ENCODE measurements around the gene ZC3H10. TPM values are rescaled to one million over a fixed set of nuclear protein-coding genes. Genes with fewer than 3 reads are reported as not detected.

Gene ZC3H10
- total RNA-seq, 1 experiment from 2014 or later, result 8.7 TPM

- peak overlapping the region; percentile 78 to 96 for H3K4me3 ChIP-seq (replicated peaks in 1 of 2; ENCODE audit: low read depth in 1 of 2, low read length in 2 of 2)
- no peak overlapping the region for H2AFZ ChIP-seq (ENCODE audit: low read depth, low read length, poor library complexity, severe bottlenecking)
- no TSS peak for BruUV-seq (replicated peaks)
- H4K20me1 ChIP-seq (ENCODE audit: insufficient read depth), result no peaks in the 10 kb centered on the region
- H3K9me2 ChIP-seq (ENCODE audit: insufficient read depth), result no peaks in the 10 kb centered on the region
- peaks cover 41 to 50% of the 10 kb centered on the region in 2 experiments; a peak in 3 of 4 replicates for H3K36me3 ChIP-seq (ENCODE audit: control insufficient read depth in 1 of 2, insufficient read depth in 2 of 2, low read length in 2 of 2)
- H3K27ac ChIP-seq (ENCODE audit: low read depth, low read length), result peak overlapping the region; percentile 85
- H3K9ac ChIP-seq (ENCODE audit: low read length), result peak overlapping the region; percentile 99
- intact Hi-C loops (cut with micrococcal nuclease), result loop anchor here (2.0 kb wide), 1 partner anchor 41 kb away; the partner anchor contains the start of gene ZC3H10
- ChIA-PET RAD21 (ENCODE audit: low non-redundant PET in 1 of 2, low total read pairs in 2 of 2, uncharacterized antibody in 2 of 2, unreplicated experiment in 2 of 2) (no interaction called here), POLR2A (interaction anchor here (1.3 to 1.8 kb wide), 2 partner anchors 32 to 42 kb away, joined by 5 to 7 read pairs; partner anchors contain the start of genes ESYT1 and ZC3H10), CTCF (interaction anchor here (0.9 to 1.4 kb wide), 3 partner anchors 30 to 42 kb away, joined by 3 to 5 read pairs (median 4); partner anchors contain the start of genes SMARCC2 and ZC3H10)
- H3K79me2 ChIP-seq (ENCODE audit: insufficient read depth, low read length), result peaks cover 43% of the 10 kb centered on the region
- no peak for DNase-seq (ENCODE audit: low read depth, low spot score)
- no peaks in the 10 kb centered on the region for H3K9me3 ChIP-seq (ENCODE audit: control insufficient read depth in 1 of 2, insufficient read depth in 1 of 2, low read depth in 1 of 2, low read length in 2 of 2)
- no peaks in the 10 kb centered on the region for H3K27me3 ChIP-seq (ENCODE audit: insufficient read depth, low read length)
- TF ChIP-seq, protein P1, sequence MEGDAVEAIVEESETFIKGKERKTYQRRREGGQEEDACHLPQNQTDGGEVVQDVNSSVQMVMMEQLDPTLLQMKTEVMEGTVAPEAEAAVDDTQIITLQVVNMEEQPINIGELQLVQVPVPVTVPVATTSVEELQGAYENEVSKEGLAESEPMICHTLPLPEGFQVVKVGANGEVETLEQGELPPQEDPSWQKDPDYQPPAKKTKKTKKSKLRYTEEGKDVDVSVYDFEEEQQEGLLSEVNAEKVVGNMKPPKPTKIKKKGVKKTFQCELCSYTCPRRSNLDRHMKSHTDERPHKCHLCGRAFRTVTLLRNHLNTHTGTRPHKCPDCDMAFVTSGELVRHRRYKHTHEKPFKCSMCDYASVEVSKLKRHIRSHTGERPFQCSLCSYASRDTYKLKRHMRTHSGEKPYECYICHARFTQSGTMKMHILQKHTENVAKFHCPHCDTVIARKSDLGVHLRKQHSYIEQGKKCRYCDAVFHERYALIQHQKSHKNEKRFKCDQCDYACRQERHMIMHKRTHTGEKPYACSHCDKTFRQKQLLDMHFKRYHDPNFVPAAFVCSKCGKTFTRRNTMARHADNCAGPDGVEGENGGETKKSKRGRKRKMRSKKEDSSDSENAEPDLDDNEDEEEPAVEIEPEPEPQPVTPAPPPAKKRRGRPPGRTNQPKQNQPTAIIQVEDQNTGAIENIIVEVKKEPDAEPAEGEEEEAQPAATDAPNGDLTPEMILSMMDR (IDR thresholded peaks at IDR 0.05 in 2 of 3, conservative IDR thresholded peaks at IDR 0.05 in 1 of 3; ENCODE audit: borderline replicate concordance in 1 of 3, insufficient read depth in 1 of 3, low read depth in 2 of 3, low read length in 2 of 3), result no peak
- TF ChIP-seq CBX3 (IDR thresholded peaks at IDR 0.05; ENCODE audit: low read depth), result no peak
- TF ChIP-seq EZH2 (IDR thresholded peaks at IDR 0.05), result no peak
- TF ChIP-seq TCF7L2 (IDR thresholded peaks at IDR 0.05; ENCODE audit: borderline replicate concordance, extremely low read depth, insufficient read depth, insufficient read length), result no peak
- TF ChIP-seq RAD21 (IDR thresholded peaks at IDR 0.05; ENCODE audit: low read depth), result no peak
- peak; percentile 16 for TF ChIP-seq POLR2AphosphoS5 (IDR thresholded peaks at IDR 0.05; ENCODE audit: low read depth, low read length)
- peak overlapping the region; percentile 96 for H3K4me2 ChIP-seq (ENCODE audit: low read length)
- no peak for ATAC-seq
- H3K4me1 ChIP-seq (ENCODE audit: control insufficient read depth in 1 of 2, insufficient read depth in 2 of 2, low read length in 2 of 2), result peaks cover 12 to 24% of the 10 kb centered on the region in 2 experiments
Observed at GRCh38 chr12:56159482-56160192, 41.6 kb downstream of the ZC3H10 start.
